Measurements from ENCODE around the gene TMEM14B.

TMEM14B gene

GRCh38 chr6:10771371-10771894, 23.8 kb downstream of the TMEM14B start:
- no peak overlapping the region for H3K27ac ChIP-seq
- no peak for TF ChIP-seq ZFX (IDR thresholded peaks at IDR 0.05; ENCODE audit: borderline replicate concordance)
- TF ChIP-seq, protein P1, sequence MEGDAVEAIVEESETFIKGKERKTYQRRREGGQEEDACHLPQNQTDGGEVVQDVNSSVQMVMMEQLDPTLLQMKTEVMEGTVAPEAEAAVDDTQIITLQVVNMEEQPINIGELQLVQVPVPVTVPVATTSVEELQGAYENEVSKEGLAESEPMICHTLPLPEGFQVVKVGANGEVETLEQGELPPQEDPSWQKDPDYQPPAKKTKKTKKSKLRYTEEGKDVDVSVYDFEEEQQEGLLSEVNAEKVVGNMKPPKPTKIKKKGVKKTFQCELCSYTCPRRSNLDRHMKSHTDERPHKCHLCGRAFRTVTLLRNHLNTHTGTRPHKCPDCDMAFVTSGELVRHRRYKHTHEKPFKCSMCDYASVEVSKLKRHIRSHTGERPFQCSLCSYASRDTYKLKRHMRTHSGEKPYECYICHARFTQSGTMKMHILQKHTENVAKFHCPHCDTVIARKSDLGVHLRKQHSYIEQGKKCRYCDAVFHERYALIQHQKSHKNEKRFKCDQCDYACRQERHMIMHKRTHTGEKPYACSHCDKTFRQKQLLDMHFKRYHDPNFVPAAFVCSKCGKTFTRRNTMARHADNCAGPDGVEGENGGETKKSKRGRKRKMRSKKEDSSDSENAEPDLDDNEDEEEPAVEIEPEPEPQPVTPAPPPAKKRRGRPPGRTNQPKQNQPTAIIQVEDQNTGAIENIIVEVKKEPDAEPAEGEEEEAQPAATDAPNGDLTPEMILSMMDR (IDR thresholded peaks at IDR 0.05), result no peak

DNA sequence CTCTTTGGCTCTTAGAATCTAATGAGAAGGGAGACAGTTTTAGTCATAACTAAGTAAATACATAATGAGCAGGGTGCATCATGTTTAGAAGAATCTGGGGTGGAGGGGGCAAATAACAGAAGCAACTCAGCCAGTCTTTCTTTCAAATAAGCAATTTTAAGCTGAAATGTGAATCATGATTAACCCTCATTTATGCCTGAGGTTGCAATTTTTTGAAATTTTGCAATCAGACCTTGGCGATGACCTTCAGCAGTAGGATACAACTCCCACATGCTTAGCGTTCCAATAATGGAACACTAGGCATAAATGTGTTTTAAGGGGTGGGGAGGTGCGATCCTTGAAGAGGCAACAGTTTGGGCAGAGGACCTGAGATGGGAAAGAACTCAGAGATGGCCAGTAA, 30.6 kb downstream of the TMEM14B start:
- no peak for TF ChIP-seq ZFX (IDR thresholded peaks at IDR 0.05; ENCODE audit: borderline replicate concordance)
- TF ChIP-seq, protein P1 (IDR thresholded peaks at IDR 0.05), result no peak
- no peak overlapping the region for H3K27ac ChIP-seq

GRCh38 chr6:10779076-10779475, 31.5 kb downstream of the TMEM14B start:
- TF ChIP-seq, protein P1 (IDR thresholded peaks at IDR 0.05), result no peak
- TF ChIP-seq ZFX (IDR thresholded peaks at IDR 0.05; ENCODE audit: borderline replicate concordance), result no peak
- no peak overlapping the region for H3K27ac ChIP-seq

DNA sequence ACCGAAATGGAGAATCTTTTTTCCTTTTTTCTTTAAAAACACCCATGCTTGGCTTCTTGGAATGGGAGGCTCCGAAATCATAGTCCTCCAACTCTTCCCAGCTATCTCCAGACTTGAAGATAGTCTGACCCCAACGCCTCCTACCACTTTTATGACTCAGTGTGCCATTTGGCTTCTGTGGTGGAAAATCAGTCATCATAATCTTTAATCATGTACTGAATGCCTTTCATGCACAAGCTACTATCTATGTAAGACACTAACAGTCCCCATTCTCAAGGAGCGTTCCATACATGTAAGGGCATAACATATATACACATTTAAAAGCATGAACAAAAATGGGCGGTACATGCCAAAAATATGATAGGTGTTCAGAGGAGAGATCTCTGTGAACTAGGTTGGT, 44.1 kb downstream of the TMEM14B start:
- no peak for TF ChIP-seq ZFX (IDR thresholded peaks at IDR 0.05; ENCODE audit: borderline replicate concordance)
- TF ChIP-seq, protein P1 (IDR thresholded peaks at IDR 0.05), result no peak
- no peak overlapping the region for H3K27ac ChIP-seq

- no peak for TF ChIP-seq ZFX (IDR thresholded peaks at IDR 0.05; ENCODE audit: borderline replicate concordance)
- TF ChIP-seq, protein P1 (IDR thresholded peaks at IDR 0.05), result no peak
- H3K27ac ChIP-seq, result no peak overlapping the region
Observed at GRCh38 chr6:10792101-10792500, 44.5 kb downstream of the TMEM14B start.

GRCh38 chr6:10793035-10793434, 45.4 kb downstream of the TMEM14B start:
- no peak overlapping the region for H3K27ac ChIP-seq

GRCh38 chr6:10793695-10794094, 46.1 kb downstream of the TMEM14B start:
- TF ChIP-seq, protein P1 (IDR thresholded peaks at IDR 0.05), result no peak
- no peak for TF ChIP-seq ZFX (IDR thresholded peaks at IDR 0.05; ENCODE audit: borderline replicate concordance)

More at GRCh38 chr6:10793035-10793434, 45.4 kb downstream of the TMEM14B start:
- TF ChIP-seq, protein P1 (IDR thresholded peaks at IDR 0.05), result no peak
- TF ChIP-seq ZFX (IDR thresholded peaks at IDR 0.05; ENCODE audit: borderline replicate concordance), result no peak

More at GRCh38 chr6:10793695-10794094, 46.1 kb downstream of the TMEM14B start:
- no peak overlapping the region for H3K27ac ChIP-seq

Data from 22Rv1 (cell line).